NCI-H187 (cell line): ENCODE data around the gene EFCAB5.
A peak's percentile ranks its signal among the peaks of the same experiment; 100 is the strongest.
"Not testable (repeated sequence)": the region's sequence is repeated elsewhere in the genome, so short reads cannot be mapped to it uniquely, and the experiment has no call there.

Experiments used
- DNase-seq, 2 experiments: peaks; one replicate each; lab custom pipeline; 2025; lab: John Stamatoyannopoulos, UW

EFCAB5 gene

DNA sequence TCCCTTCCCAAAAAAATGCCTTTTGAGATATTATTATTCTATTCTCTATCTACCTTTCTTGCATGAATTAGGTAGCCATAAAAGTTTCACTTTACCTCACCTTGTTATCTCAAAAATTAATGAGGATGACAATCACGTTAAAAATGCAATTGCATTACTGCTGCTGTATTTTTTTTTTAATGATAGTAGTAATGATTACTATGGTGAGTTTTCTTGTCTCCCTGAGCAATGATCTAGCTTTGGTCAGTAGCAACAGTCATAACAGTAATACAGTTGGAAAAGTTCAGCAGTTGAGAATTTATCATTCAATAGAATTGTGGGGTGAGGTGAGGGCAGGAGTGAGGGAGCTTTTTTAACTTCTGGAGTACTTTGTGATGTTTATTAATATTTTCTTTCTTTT, at the start of gene EFCAB5:
Gene EFCAB5 (plus strand): TSS at position 301 of the 400 bp plus-strand sequence. CDS start 163 bp downstream, outside the sequence.
- no peak for DNase-seq

DNA sequence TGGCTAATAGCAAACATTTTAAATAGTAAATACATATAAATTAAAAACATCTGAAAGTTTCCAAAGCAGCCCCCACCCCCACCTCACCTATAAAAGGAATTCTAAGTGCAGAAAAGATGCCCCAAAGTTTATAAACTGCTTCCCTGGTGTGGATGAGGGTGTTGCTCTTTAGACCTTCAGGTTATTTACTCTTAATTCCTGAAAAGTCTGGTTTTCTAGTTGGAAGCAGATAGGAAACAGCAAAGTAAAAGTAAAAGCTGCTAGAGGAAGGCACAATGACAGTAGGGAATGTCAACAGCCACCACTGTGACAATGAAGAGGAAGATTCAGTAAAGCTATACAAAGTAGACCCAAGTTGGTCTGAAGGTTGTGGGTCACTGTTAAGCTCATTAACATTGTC, 49.2 kb upstream of the EFCAB5 start:
- no peak for DNase-seq

DNA sequence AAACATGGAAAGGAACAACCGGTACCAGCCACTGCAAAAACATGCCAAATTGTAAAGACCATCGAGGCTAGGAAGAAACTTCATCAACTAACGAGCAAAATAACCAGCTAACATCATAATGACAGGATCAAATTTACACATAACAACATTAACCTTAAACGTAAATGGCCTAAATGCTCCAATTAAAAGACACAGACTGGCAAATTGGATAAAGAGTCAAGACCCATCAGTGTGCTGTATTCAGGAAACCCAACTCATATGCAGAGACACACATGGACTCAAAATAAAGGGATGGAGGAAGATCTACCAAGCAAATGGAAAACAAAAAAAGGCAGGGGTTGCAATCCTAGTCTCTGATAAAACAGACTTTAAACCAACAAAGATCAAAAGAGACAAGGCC, 44.3 kb upstream of the EFCAB5 start:
- not testable (repeated sequence) for DNase-seq

DNA sequence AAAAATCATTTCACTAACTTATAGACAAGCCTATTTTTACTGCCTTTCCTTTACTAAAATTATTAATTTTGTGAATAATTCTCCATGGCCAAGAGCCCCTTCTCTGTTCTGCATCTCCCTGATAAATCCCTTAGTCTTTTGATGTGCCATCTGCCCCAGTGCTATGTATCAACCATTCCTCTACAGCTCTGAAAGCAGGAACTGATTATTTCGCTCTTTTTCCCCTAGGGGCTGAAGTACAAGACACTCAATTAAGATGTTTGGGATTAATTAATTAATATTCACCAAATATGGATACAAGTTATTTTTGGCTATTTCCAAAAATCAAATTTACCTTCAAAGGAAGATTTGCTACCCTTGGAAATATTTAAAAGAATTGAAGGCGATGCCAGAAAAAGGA, 38.0 kb upstream of the EFCAB5 start:
- DNase-seq = no peak

DNA sequence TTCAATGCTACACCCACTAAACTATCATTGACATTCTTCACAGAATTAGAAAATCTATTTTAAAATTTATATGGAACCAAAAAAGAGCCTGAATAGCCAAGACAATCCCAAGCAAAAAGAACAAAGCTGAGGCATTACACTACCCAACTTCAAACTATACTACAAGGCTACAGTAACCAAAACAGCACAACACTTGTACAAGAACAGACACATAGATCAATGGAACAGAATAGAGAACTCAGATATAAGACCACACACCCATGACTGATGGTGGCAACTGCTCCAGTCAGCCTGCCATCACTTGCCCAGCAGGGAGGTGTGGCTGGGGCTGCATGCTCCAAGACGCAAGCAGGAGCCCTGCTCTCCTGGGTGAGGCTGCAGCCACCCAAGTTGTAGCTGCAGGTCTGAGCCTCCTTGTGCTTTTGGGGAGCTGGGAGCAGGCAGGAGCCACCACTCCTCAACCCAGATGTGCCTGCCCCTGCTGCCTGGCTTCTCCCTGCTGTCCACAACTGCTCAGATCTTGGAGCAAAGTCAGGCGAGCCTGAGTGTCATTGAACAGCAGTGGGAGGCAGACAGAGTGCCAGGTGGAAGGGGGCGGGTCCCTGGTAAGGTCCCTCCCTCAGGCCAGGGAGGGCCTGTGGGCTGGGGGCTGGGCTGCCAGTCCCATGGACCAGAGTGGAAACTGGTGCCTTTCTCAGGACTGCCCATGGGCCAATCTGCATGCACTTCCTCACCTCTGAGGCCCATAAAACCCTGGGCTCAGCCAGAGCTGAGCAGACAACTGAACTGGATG, 36.2 kb upstream of the EFCAB5 start:
- no peak for DNase-seq

DNA sequence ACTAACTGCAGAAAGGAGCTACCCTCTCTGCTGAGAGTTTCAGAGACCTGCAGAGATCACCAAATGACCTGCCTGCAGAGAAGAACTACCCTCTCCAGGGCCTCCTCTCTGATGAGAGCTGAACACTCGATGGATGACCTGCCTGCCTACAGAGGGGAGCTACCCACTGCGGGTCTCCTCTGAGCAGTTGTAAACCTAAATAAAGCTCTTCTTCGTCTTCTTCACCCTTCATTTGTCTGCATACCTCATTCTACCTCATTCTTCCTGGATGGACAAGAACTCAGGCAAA, 35.6 kb upstream of the EFCAB5 start:
- no peak for DNase-seq

GRCh38 chr17:29906969-29907368, 34.5 kb upstream of the EFCAB5 start:
- DNase-seq = no peak

DNA sequence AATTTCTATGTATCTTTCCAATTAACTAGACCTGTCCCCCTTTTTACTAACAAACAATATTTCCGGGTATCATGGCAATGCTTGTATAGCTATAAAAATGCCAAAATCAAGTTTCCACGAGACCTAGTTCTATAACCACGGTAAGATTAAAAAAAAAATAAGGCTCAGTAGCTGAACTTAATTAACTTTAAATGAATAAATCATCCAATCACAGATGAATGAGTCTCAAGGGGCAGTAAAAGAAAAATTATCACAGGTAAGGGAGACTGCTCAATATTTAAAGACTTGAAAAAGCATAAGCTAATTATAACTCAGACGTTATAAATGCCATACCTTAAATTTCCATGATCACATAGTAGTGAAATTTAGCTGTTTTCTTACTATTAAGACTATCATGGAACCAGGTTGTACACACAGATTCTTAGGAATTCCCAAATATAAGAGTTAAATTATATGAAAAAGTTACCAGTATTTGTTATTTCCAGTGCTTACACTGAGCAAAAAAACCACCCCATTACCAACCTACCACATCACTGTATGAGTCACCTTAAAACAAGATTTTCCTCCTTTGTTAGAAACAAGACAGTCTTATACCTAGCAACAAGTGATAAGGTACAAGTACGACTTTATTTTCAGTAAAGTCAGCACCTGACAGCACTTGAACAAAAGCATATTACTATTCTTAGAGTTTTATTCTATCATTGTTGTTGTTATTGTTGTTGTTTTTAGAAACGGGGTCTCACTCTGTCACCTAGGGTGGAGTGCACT, 32.0 kb upstream of the EFCAB5 start:
- no peak for DNase-seq

GRCh38 chr17:29911641-29912177, 29.7 kb upstream of the EFCAB5 start:
- no peak for DNase-seq

DNA sequence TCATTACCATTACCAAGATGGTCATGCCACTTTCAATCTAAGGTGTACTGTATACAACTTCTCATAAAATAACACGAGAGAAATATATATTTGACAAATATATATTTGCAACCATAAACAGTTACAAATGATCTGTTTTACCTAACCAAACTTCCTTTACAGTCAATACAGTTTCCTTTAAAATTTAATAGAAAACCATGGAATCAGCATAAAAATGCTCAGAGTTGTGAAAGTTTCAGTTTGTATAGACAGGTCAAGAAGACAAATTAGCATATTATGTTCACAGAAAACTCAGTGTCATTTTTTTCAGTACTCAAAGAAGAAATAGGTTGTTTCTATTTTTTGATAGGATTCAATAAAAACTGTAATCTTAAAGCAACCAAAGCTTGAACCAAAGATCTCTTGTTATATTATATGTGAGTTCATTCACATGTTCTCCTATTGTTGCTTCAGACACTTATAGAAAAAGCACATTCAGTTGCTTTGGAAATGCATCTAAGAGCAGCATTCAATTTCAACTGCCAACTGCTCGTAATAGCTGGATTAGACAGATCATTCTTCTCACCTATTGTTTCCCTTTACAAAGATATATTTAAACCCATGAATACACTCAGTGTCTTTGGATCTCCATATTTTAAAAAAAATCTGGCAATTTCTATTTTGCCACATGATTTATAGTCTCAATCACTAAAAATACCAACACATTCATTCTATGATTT, 26.5 kb upstream of the EFCAB5 start:
- DNase-seq = no peak

DNA sequence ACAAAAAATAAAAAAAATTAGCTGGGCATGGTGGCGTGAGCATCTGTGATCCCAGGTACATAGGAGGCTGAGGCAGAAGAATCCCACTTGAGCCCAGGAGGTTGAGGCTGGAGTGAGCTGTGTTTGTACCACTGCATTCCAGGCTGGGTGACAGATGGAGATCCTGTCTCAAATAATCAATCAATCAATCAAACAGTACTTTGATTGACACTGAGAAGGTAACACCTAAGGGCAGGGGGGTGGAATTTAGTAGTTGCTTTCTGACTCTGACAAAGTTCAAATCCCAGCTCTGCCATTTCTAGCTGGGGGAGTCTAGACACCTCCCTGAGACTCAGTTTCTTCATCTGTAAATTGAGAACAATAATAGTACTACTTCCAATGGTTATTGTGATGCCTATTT, 23.4 kb upstream of the EFCAB5 start:
- DNase-seq = no peak

GRCh38 chr17:29918922-29919856, 22.2 kb upstream of the EFCAB5 start:
- no peak for DNase-seq

GRCh38 chr17:29924786-29925185, 16.6 kb upstream of the EFCAB5 start:
- no peak for DNase-seq

DNA sequence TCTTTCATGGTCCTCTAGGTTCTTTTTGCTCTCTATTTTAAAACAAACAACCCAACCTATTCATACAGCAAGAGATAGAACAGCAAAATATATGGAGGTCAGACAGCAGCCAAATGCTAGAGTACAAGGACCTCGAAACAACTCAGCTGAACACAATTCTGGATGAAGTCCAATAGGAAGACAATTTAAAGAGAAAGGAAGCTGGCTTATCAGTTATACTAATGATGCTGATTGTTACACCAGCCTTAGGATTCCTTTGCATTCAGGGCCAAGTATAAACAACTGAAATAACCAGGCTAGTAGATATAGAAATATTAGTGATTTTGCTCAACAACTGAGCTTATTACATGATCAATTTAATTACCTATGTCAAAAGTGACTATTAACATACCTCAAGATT, 13.9 kb upstream of the EFCAB5 start:
- DNase-seq = no peak

GRCh38 chr17:29929006-29929532, 12.4 kb upstream of the EFCAB5 start:
- DNase-seq = no peak

DNA sequence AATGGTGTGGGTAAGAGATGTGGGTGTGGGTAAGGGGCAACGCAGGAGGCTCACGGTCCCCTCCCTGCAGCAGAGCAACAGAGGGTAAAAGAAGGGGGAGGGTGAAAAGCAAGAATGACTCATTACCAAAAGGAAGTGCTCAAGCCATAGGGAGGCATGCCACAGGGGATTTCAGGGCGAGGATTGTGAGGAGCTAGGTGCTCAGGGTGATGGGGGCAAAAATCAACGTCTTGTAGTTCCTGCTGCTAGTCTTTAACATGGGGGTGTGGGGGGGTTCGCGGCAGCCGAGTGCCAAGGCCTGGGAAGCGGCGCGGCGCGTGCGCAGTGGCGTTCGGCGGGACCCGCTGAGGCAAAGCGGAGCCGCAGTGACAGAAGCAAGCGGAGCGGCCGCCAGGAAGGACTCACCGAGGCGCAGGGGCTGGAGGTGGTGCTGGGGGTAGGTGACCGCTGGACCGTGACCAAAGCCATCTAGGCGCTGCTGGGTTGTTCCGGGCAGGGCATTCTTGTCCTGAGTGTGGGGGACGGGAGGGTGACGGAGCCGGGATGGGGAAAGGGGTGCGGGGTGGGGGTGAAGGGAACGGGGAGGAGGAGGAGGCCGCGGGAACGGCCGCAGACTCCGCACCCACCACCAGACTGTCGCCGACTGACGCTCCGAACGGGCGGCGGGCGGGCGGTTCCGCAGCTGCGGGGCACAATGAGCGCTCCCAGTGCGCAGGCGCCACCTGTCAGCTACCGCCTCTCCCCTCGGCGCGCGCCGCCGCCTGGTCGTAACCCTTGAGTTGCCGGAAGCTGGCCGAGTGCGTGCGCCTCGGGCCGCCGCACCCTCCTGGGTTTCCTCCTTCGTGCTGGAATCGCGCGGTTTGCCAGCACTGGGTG, 11.7 kb upstream of the EFCAB5 start, which contains the start of gene SSH2:
Gene SSH2 (minus strand): TSS at position 696 of the 876 bp plus-strand sequence. CDS start 228 bp downstream, at position 468.
- peak; percentile 83 to 85 for DNase-seq

DNA sequence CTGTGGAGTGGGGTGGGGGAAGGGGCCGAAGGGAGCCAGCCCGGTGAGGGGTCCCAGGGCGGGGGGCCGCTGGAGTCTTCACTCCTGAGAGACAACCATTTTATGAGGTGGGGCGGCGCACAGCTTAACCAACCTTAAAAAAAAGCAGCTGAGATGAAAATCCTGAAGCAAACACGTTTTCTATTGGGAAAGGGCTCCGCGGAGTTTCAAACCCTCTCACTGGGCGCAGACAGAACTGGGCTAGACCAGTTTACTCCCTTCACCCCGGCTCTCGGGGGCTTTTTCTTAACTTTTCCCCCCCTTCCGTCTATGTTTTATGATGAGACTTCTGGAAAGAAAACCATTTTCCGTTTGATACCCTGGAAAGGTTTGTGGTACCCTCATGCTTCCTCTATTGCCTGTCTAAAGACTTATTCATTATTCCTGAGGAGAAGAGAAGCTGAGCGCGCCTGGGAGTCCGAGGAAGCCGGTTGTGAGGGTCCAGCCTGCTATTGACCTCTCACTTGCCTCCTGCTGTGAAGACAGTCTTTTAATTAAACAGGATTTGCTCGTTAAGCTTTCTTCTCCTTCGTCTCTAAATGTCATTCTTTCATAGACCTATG, 10.9 kb upstream of the EFCAB5 start:
- DNase-seq = peak in 1 of 2 experiments; percentile 46

GRCh38 chr17:29931231-29931932, 10.1 kb upstream of the EFCAB5 start:
- DNase-seq = peak; percentile 75 to 84

- DNase-seq = no peak
Observed at GRCh38 chr17:29933379-29933778, 8.1 kb upstream of the EFCAB5 start.
